Measurements from ENCODE around the gene BRINP1. TPM values are rescaled to one million over a fixed set of nuclear protein-coding genes. Genes with fewer than 3 reads are reported as not detected.

BRINP1 gene
- total RNA-seq, 1 experiment from 2014 or later, result 14.0 TPM

DNA sequence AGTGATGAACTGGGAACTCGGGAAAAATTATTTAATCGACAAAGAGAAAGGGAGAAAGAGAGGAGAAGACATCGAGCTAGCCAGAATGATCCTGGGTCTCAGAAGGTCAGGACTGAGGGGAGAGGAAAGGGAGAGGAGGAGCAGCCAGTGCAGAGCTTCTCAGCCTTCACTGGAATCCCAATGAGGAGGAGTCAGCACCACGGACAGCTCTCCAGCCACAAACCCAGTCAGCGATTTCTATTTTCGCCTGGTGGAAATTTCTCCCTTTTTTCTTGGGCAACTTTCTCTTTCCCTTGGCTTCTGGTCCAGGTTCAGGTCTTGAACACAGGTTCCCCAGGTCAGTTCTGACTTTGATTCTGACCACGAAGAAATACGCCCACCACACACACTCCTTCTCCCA, 1.6 kb upstream of the BRINP1 start:
- H3K27me3 Mint-ChIP-seq (ENCODE audit: low read depth), result peaks cover 37% of the 10 kb centered on the region
- peak; percentile 77 for DNase-seq
- H3K27me3 ChIP-seq (ENCODE audit: insufficient read depth, low read length), result no peaks in the 10 kb centered on the region; the same call in 1 of the 2 replicates

More for the DNA sequence above, 1.6 kb upstream of the BRINP1 start:
- Histone ChIP-seq H2AK5ac (ENCODE audit: insufficient read length, low read length) (no peak overlapping the region), H2BK15ac (ENCODE audit: low read depth, low read length) (no peak overlapping the region), H3K14ac (ENCODE audit: insufficient read depth, low read length) (no peak overlapping the region), H4K5ac (ENCODE audit: insufficient read length, low read depth, low read length) (no peak overlapping the region), H3K27ac (ENCODE audit: insufficient read length, low read depth, low read length) (no peak overlapping the region), H3T11ph (ENCODE audit: low read length) (no peak overlapping the region), H2BK20ac (ENCODE audit: low read depth, low read length, poor library complexity, severe bottlenecking) (no peak overlapping the region), H3K79me1 (ENCODE audit: insufficient read depth, low read depth, low read length, poor library complexity, severe bottlenecking) (no peaks in the 10 kb centered on the region), H2BK120ac (ENCODE audit: low read depth, low read length, poor library complexity, severe bottlenecking) (no peak overlapping the region), H3K4ac (ENCODE audit: low read depth, low read length) (no peak overlapping the region), H2BK5ac (ENCODE audit: insufficient read length, low read length) (no peak overlapping the region), H3K23me2 (ENCODE audit: insufficient read length, low read depth, low read length, poor library complexity, severe bottlenecking) (peaks cover 20% of the 10 kb centered on the region), H3K23ac (ENCODE audit: insufficient read length, low read depth, low read length) (no peak overlapping the region), H3K18ac (ENCODE audit: insufficient read length, low read depth, low read length) (no peak overlapping the region), H3K56ac (ENCODE audit: insufficient read length, low read depth, low read length) (no peak overlapping the region), H2BK12ac (ENCODE audit: insufficient read length, low read depth, low read length) (no peak overlapping the region), H3K79me2 (ENCODE audit: insufficient read depth, low read length) (no peaks in the 10 kb centered on the region; the same call in 1 of the 2 replicates), H3K9me3 (ENCODE audit: control insufficient read depth, low read depth, low read length) (no peaks in the 10 kb centered on the region), H4K20me1 (ENCODE audit: control insufficient read depth, insufficient read depth, insufficient read length) (no peaks in the 10 kb centered on the region), H3K4me2 (ENCODE audit: insufficient read depth, insufficient read length, low read length) (peak overlapping the region; percentile 100), H2AFZ (ENCODE audit: low read length) (no peak overlapping the region), H4K8ac (replicated peaks; ENCODE audit: insufficient read length, low read depth, low read length) (no peak overlapping the region), H3K9ac (ENCODE audit: extremely low read depth, insufficient read length, low read length) (no peak overlapping the region), H4K91ac (ENCODE audit: insufficient read length, low read depth, low read length) (no peak overlapping the region), H3K4me1 (ENCODE audit: insufficient read depth, low read length) (peaks cover 9% of the 10 kb centered on the region)
- WGBS (ENCODE audit: extremely low coverage, insufficient read length, low lambda C conversion rate), result no CpG with 5 or more reads among the region's 8 CpGs
- peak overlapping the region; percentile 37 to 68 for H3K4me3 Mint-ChIP-seq
- peaks cover 0 to 2% (median 0%) of the 10 kb centered on the region in 3 experiments; a peak in 1 of 7 replicates for H3K36me3 Mint-ChIP-seq (ENCODE audit: insufficient read depth in 1 of 3, low read depth in 3 of 3)
- H3K27ac Mint-ChIP-seq, result no peak overlapping the region
- peaks cover 41% of the 10 kb centered on the region in 2 experiments for H3K4me1 Mint-ChIP-seq
- TF ChIP-seq, protein P1, sequence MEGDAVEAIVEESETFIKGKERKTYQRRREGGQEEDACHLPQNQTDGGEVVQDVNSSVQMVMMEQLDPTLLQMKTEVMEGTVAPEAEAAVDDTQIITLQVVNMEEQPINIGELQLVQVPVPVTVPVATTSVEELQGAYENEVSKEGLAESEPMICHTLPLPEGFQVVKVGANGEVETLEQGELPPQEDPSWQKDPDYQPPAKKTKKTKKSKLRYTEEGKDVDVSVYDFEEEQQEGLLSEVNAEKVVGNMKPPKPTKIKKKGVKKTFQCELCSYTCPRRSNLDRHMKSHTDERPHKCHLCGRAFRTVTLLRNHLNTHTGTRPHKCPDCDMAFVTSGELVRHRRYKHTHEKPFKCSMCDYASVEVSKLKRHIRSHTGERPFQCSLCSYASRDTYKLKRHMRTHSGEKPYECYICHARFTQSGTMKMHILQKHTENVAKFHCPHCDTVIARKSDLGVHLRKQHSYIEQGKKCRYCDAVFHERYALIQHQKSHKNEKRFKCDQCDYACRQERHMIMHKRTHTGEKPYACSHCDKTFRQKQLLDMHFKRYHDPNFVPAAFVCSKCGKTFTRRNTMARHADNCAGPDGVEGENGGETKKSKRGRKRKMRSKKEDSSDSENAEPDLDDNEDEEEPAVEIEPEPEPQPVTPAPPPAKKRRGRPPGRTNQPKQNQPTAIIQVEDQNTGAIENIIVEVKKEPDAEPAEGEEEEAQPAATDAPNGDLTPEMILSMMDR (conservative IDR thresholded peaks at IDR 0.05), result no peak
- no peaks in the 10 kb centered on the region for H3K9me3 Mint-ChIP-seq

Data from H9 (cell line).